IMR-90 (cell line): ENCODE data around the gene PITX3. TPM values are rescaled to one million over a fixed set of nuclear protein-coding genes. Genes with fewer than 3 reads are reported as not detected.

ENCODE experiments used
- ATAC-seq: fragments of 200-7000 bp; cut with Tn5 transposase; 2 replicates; pipeline ENCODE4 v1.9.1; 2020; ENCODE audit warnings: low read depth, mild to moderate bottlenecking, moderate library complexity
- BruUV-seq: library from RNA; stranded (reverse); fragments of 400-500 nt; replicated peaks from 2 replicates; lab custom pipeline; 2021; lab: Mats Ljungman, UMichigan
- CTCF ChIA-PET: fragments of 300-600 bp; formaldehyde crosslinking; extraction: SDS; loops from one replicate; lab custom pipeline; 2021; ENCODE audit warnings: antibody characterized with exemption; lab: Yijun Ruan, JAX
- POLR2A ChIA-PET: fragments of 300-600 bp; sonication (Branson Sonifier 250); formaldehyde crosslinking; loops from one replicate; lab custom pipeline; 2022; ENCODE audit warnings: antibody characterized with exemption; ENCODE audit not compliant: unreplicated experiment; lab: Charles Lee
- DNase-seq: peaks from one replicate; pipeline ENCODE4 v3.0.0; 2013
- H2AFZ ChIP-seq: replicated peaks from 2 replicates; pipeline ENCODE3; 2013; ENCODE audit warnings: low read length, mild to moderate bottlenecking; ENCODE audit not compliant: poor library complexity
- H2AK5ac ChIP-seq: 2 replicates; pipeline ENCODE4 v1.6.1; 2013; ENCODE audit warnings: low read depth, low read length, inconsistent platforms
- H2AK9ac ChIP-seq: replicated peaks from 2 replicates; pipeline ENCODE3; 2013; ENCODE audit warnings: mild to moderate bottlenecking, low read depth, low read length, moderate library complexity; ENCODE audit not compliant: poor library complexity
- H2BK120ac ChIP-seq: 2 replicates; pipeline ENCODE4 v1.6.1; 2013; ENCODE audit warnings: low read depth, low read length, inconsistent platforms
- H2BK15ac ChIP-seq: 3 replicates; pipeline ENCODE4 v1.6.1; 2013; ENCODE audit warnings: low read depth, low read length, inconsistent platforms
- H2BK20ac ChIP-seq: 2 replicates; pipeline ENCODE4 v1.6.1; 2013; ENCODE audit warnings: low read depth, mild to moderate bottlenecking, inconsistent platforms, low read length, moderate library complexity
- H2BK5ac ChIP-seq: 2 replicates; pipeline ENCODE4 v1.6.1; 2013; ENCODE audit warnings: mild to moderate bottlenecking, low read depth, low read length, inconsistent platforms; ENCODE audit not compliant: poor library complexity, severe bottlenecking
- H3K14ac ChIP-seq: replicated peaks from 2 replicates; pipeline ENCODE4 v1.6.1; 2013; ENCODE audit warnings: low read depth, low read length, inconsistent platforms
- H3K18ac ChIP-seq: 2 replicates; pipeline ENCODE4 v1.6.1; 2013; ENCODE audit warnings: low read depth, low read length, control low read depth
- H3K23ac ChIP-seq: 2 replicates; pipeline ENCODE4 v1.6.1; 2013; ENCODE audit warnings: low read depth, low read length, inconsistent platforms
- H3K27ac ChIP-seq: 2 replicates; pipeline ENCODE4 v1.5.1; 2013; ENCODE audit warnings: mild to moderate bottlenecking, control low read depth, low read length; ENCODE audit not compliant: insufficient read depth
- H3K27me3 ChIP-seq: 2 replicates; pipeline ENCODE4 v1.6.1; 2013; ENCODE audit warnings: low read length; ENCODE audit not compliant: control insufficient read depth, insufficient read depth
- H3K36me3 ChIP-seq: 2 replicates; pipeline ENCODE4 v1.6.1; 2013; ENCODE audit warnings: low read length, mixed read lengths; ENCODE audit not compliant: control insufficient read depth, insufficient read depth
- H3K4ac ChIP-seq: 2 replicates; pipeline ENCODE4 v1.6.1; 2013; ENCODE audit warnings: low read depth, low read length, inconsistent platforms
- H3K4me1 ChIP-seq: 2 replicates; pipeline ENCODE4 v1.6.1; 2013; ENCODE audit warnings: low read length, mixed read lengths; ENCODE audit not compliant: control insufficient read depth, insufficient read depth
- H3K4me2 ChIP-seq: 2 replicates; pipeline ENCODE4 v1.6.1; 2013; ENCODE audit warnings: low read depth, mild to moderate bottlenecking, control low read depth, low read length, moderate library complexity
- H3K4me3 ChIP-seq: 2 replicates; pipeline ENCODE4 v1.5.1; 2013; ENCODE audit warnings: low read depth, mild to moderate bottlenecking, control low read depth, low read length, moderate library complexity; ENCODE audit not compliant: insufficient read depth
- H3K56ac ChIP-seq: 2 replicates; pipeline ENCODE4 v1.6.1; 2013; ENCODE audit warnings: low read length, inconsistent platforms; ENCODE audit not compliant: insufficient read depth; ENCODE audit errors: extremely low read depth
- H3K79me1 ChIP-seq, 2 experiments: 2 replicates each; pipeline ENCODE4 v1.6.1; 2013; ENCODE audit warnings: low read length in 2 of 2, inconsistent platforms in 1 of 2, low read depth in 1 of 2
- H3K9ac ChIP-seq: 2 replicates; pipeline ENCODE4 v1.6.1; 2013; ENCODE audit warnings: low read depth, low read length, control low read depth
- H3K9me1 ChIP-seq: 2 replicates; pipeline ENCODE4 v1.6.1; 2013; ENCODE audit warnings: low read length, inconsistent platforms; ENCODE audit not compliant: insufficient read depth
- H3K9me3 ChIP-seq: 2 replicates; pipeline ENCODE4 v1.6.1; 2013; ENCODE audit warnings: low read length; ENCODE audit not compliant: control insufficient read depth, insufficient read depth
- H4K20me1 ChIP-seq: 2 replicates; pipeline ENCODE4 v1.6.1; 2013; ENCODE audit warnings: low read length, inconsistent platforms; ENCODE audit not compliant: insufficient read depth
- H4K5ac ChIP-seq: 2 replicates; pipeline ENCODE4 v1.6.1; 2013; ENCODE audit warnings: mild to moderate bottlenecking, low read depth, low read length, control low read depth
- H4K8ac ChIP-seq, 2 experiments: 2 replicates each; pipeline ENCODE4 v1.6.1; 2013; ENCODE audit warnings: low read depth in 2 of 2, low read length in 2 of 2, control low read depth in 1 of 2, inconsistent platforms in 1 of 2
- H4K91ac ChIP-seq: 2 replicates; pipeline ENCODE4 v1.6.1; 2013; ENCODE audit warnings: low read depth, low read length, inconsistent platforms; ENCODE audit not compliant: insufficient read depth
- BHLHE40 ChIP-seq: fragments of 150-350 bp; IDR thresholded peaks from 2 replicates; pipeline ENCODE4 v1.6.1; 2016; ENCODE audit warnings: mild to moderate bottlenecking, low read depth, low read length
- CEBPB ChIP-seq: IDR thresholded peaks from 2 replicates; pipeline ENCODE4 v1.6.1; 2012; ENCODE audit warnings: low read depth, low read length, improper control_type of control experiment
- CHD1 ChIP-seq: IDR thresholded peaks from 2 replicates; pipeline ENCODE4 v1.6.1; 2012; ENCODE audit warnings: low read depth, low read length, improper control_type of control experiment
- FOS ChIP-seq: fragments of 150-350 bp; IDR thresholded peaks from 2 replicates; pipeline ENCODE4 v1.6.1; 2016; ENCODE audit warnings: low read depth, low read length
- MAFK ChIP-seq: IDR thresholded peaks from 2 replicates; pipeline ENCODE4 v1.6.1; 2012; ENCODE audit warnings: low read depth, low read length, improper control_type of control experiment
- MAZ ChIP-seq: IDR thresholded peaks from 2 replicates; pipeline ENCODE4 v1.6.1; 2012; ENCODE audit warnings: low read depth, mild to moderate bottlenecking, low read length, improper control_type of control experiment, moderate library complexity, borderline replicate concordance
- MXI1 ChIP-seq: IDR thresholded peaks from 2 replicates; pipeline ENCODE4 v1.6.1; 2012; ENCODE audit warnings: low read depth, mild to moderate bottlenecking, low read length, moderate library complexity, borderline replicate concordance
- NFE2L2 ChIP-seq: fragments of 150-350 bp; IDR thresholded peaks from 2 replicates; pipeline ENCODE4 v1.6.1; 2016; ENCODE audit warnings: low read depth, mild to moderate bottlenecking, low read length
- POLR2A ChIP-seq: IDR thresholded peaks from 2 replicates; pipeline ENCODE4 v1.6.1; 2012; ENCODE audit warnings: mild to moderate bottlenecking, low read depth, low read length
- RAD21 ChIP-seq: IDR thresholded peaks from 2 replicates; pipeline ENCODE4 v1.6.1; 2012; ENCODE audit warnings: low read length, improper control_type of control experiment
- RCOR1 ChIP-seq: IDR thresholded peaks from 2 replicates; pipeline ENCODE4 v1.6.1; 2012; ENCODE audit warnings: mild to moderate bottlenecking, low read length, improper control_type of control experiment; ENCODE audit not compliant: insufficient replicate concordance
- RFX5 ChIP-seq: IDR thresholded peaks from 2 replicates; pipeline ENCODE4 v1.8.0; 2012; ENCODE audit warnings: low read depth, mild to moderate bottlenecking, low read length, moderate library complexity
- SMC3 ChIP-seq: fragments of 150-350 bp; IDR thresholded peaks from 2 replicates; pipeline ENCODE4 v1.6.1; 2016; ENCODE audit warnings: low read depth, mild to moderate bottlenecking, antibody characterized with exemption, low read length, moderate library complexity
- WGBS, 2 experiments: methylation state at CpG; one replicate each; pipeline versions ENCODE4 v1.1.5 to v1.1.7; 2013; ENCODE audit warnings: missing lambda C conversion rate in 2 of 2; ENCODE audit not compliant: insufficient read length in 1 of 2; ENCODE audit errors: extremely low coverage in 2 of 2; 5-methylcytosine and 5-hydroxymethylcytosine counted together
- dilution Hi-C: fragments of 300-500 bp; cut with HindIII; formaldehyde crosslinking; loops from one replicate; pipeline ENCODE4 v1.14.3; 2018; ENCODE audit warnings: low sequenced_read_pairs; ENCODE audit not compliant: unreplicated experiment
- in situ Hi-C: fragments of 300-500 bp; cut with MboI; formaldehyde crosslinking; loops from 3 replicates; pipeline ENCODE4 v1.14.3; 2019; ENCODE audit warnings: low sequenced_read_pairs, inconsistent platforms, mixed read lengths
- intact Hi-C: fragments of 100-400 bp; cut with micrococcal nuclease; formaldehyde crosslinking; loops from 2 replicates; pipeline ENCODE4 v1.10.0; 2022
- polyA plus RNA-seq, 3 experiments: library from polyadenylated mRNA; depleted of rRNA; stranded (reverse); fragments of >200 nt; gene quantifications; 2 replicates each; pipeline ENCODE4 v1.2.3, GENCODE V29; 2012; ENCODE audit warnings: low replicate concordance in 1 of 3
- total RNA-seq: library from RNA; depleted of rRNA; stranded (reverse); fragments of >200 nt; gene quantifications from 2 replicates; pipeline ENCODE4 v1.2.3, GENCODE V29; 2012
- TF ChIP-seq, protein P1 (sequence below): fragments of 150-350 bp; IDR thresholded peaks from 2 replicates; pipeline ENCODE4 v1.6.1; 2017; ENCODE audit warnings: mild to moderate bottlenecking, antibody characterized with exemption, low read length, low read depth
- TF ChIP-seq, protein P2 (sequence below): fragments of 150-350 bp; IDR thresholded peaks from 2 replicates; pipeline ENCODE4 v1.6.1; 2016; ENCODE audit warnings: low read depth, mild to moderate bottlenecking, low read length, moderate library complexity, borderline replicate concordance

PITX3 gene
- total and polyA plus RNA-seq, 2 of the 4 experiments (the other 2 are of a cell fraction): not detected

DNA sequence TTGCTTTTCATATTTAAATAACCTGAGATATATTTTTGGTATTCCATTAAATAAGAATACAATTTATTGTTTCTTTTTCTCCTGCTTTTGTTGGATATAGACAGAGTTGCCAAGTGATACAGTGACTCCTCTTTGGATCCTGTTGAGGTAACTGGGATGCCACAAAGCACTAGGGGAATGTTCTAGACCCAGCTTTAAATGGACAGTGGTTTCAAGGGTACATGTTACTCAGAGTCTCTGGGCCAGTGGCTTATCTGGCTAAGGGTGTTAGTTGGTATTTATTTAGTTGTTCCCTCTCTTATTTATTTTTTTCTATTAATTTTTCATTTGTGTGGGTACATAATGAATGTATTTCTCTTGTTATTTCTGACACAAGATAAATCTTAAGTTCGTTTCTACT, 13.1 kb upstream of the PITX3 start:
- Histone ChIP-seq H2BK20ac (no peak overlapping the region), H3K56ac (no peak overlapping the region), H2AK9ac (no peak overlapping the region), H3K79me1 (peaks cover 11 to 80% of the 10 kb centered on the region in 2 experiments), H3K4me3 (no peak overlapping the region), H4K8ac (no peak overlapping the region), H3K4ac (no peak overlapping the region), H2BK15ac (no peak overlapping the region), H2BK120ac (no peak overlapping the region), H3K4me1 (no peaks in the 10 kb centered on the region), H3K9me3 (no peaks in the 10 kb centered on the region), H2AK5ac (no peak overlapping the region), H3K4me2 (no peak overlapping the region), H3K23ac (no peak overlapping the region), H3K9me1 (peaks cover 13% of the 10 kb centered on the region), H3K36me3 (peaks cover 6% of the 10 kb centered on the region; the same call in 1 of the 2 replicates), H3K18ac (no peak overlapping the region), H3K9ac (no peak overlapping the region), H2BK5ac (no peak overlapping the region), H3K27ac (no peak overlapping the region), H2AFZ (no peak overlapping the region), H3K27me3 (no peaks in the 10 kb centered on the region), H4K91ac (no peak overlapping the region), H3K14ac (no peak overlapping the region), H4K20me1 (peaks cover 87% of the 10 kb centered on the region), H4K5ac (no peak overlapping the region)
- ChIA-PET CTCF (no interaction called here), POLR2A (interaction anchor here (0.6 kb wide), 1 partner anchor 11 kb away, joined by 3 read pairs; no protein-coding TSS in a partner anchor)
- intact Hi-C loops: no loop called here
- TF ChIP-seq POLR2A (no peak), RCOR1 (no peak), SMC3 (no peak), MAFK (no peak), RAD21 (no peak), BHLHE40 (no peak), NFE2L2 (no peak), CHD1 (no peak), MAZ (no peak), CEBPB (no peak), FOS (no peak), RFX5 (no peak), MXI1 (no peak)
- TF ChIP-seq, protein P1, sequence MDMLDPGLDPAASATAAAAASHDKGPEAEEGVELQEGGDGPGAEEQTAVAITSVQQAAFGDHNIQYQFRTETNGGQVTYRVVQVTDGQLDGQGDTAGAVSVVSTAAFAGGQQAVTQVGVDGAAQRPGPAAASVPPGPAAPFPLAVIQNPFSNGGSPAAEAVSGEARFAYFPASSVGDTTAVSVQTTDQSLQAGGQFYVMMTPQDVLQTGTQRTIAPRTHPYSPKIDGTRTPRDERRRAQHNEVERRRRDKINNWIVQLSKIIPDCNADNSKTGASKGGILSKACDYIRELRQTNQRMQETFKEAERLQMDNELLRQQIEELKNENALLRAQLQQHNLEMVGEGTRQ: no peak
- TF ChIP-seq, protein P2, sequence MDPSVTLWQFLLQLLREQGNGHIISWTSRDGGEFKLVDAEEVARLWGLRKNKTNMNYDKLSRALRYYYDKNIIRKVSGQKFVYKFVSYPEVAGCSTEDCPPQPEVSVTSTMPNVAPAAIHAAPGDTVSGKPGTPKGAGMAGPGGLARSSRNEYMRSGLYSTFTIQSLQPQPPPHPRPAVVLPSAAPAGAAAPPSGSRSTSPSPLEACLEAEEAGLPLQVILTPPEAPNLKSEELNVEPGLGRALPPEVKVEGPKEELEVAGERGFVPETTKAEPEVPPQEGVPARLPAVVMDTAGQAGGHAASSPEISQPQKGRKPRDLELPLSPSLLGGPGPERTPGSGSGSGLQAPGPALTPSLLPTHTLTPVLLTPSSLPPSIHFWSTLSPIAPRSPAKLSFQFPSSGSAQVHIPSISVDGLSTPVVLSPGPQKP: no peak
- no TSS peak for BruUV-seq
- DNase-seq (no peak), ATAC-seq (no peak)
- in situ Hi-C loops: no loop called here
- dilution Hi-C loops: no loop called here
- WGBS, 2 experiments: no CpG with 5 or more reads among the region's 1 CpG
